SK-N-SH (cell line): Measurements from ENCODE around the gene TMPRSS11E. TPM values are rescaled to one million over a fixed set of nuclear protein-coding genes. Genes with fewer than 3 reads are reported as not detected.
A peak's percentile ranks its signal among the peaks of the same experiment; 100 is the strongest.
"Not testable (repeated sequence)": the region's sequence is repeated elsewhere in the genome, so short reads cannot be mapped to it uniquely, and the experiment has no call there.

Source experiments
- CTCF ChIA-PET: fragments of 300-600, 350-600 bp; formaldehyde crosslinking; extraction: SDS; loops from one replicate; lab custom pipeline; 2021; lab: Yijun Ruan, JAX
- POLR2A ChIA-PET: fragments of 350-600 bp; sonication (Branson Sonifier 250); formaldehyde crosslinking; extraction: SDS; loops from one replicate; lab custom pipeline; 2020; ENCODE audit warnings: antibody characterized with exemption, inconsistent platforms; lab: Yijun Ruan, JAX
- DNase-seq: peaks from one replicate; pipeline ENCODE4 v3.0.0; 2012
- H2AFZ ChIP-seq: fragments of 200-600 bp; sonication (generic); 2 replicates; pipeline ENCODE4 v1.8.1; 2016; ENCODE audit warnings: antibody characterized with exemption, mild to moderate bottlenecking, low read depth
- H3F3A ChIP-seq: fragments of 200-600 bp; sonication (generic); replicated peaks from 2 replicates; pipeline ENCODE3; 2016; ENCODE audit warnings: antibody characterized with exemption, mild to moderate bottlenecking; ENCODE audit not compliant: insufficient read depth
- H3K27ac ChIP-seq, 2 experiments: fragments of 200-500 bp in 1 of 2; fragments of 200-600 bp in 1 of 2; sonication (Bioruptor generic) in 1 of 2; sonication (generic), shearing (Covaris generic) in 1 of 2; 2 replicates each; pipeline versions ENCODE4 v1.5.1 to v1.6.1; 2014 to 2016; ENCODE audit warnings: low read depth in 2 of 2, inconsistent platforms in 1 of 2, low read length in 1 of 2, mild to moderate bottlenecking in 1 of 2, mixed read lengths in 1 of 2
- H3K27me3 ChIP-seq: fragments of 200-600 bp; sonication (generic), shearing (Covaris generic); 2 replicates; pipeline ENCODE4 v1.6.1; 2016; ENCODE audit warnings: mixed run types; ENCODE audit not compliant: insufficient read depth
- H3K36me3 ChIP-seq, 2 experiments: fragments of 200-500 bp in 1 of 2; fragments of 200-600 bp in 1 of 2; sonication (Bioruptor generic) in 1 of 2; sonication (generic) in 1 of 2; replicated peaks in 1 of 2; 2 replicates each; pipeline versions ENCODE3 to v1.5.1; 2014 to 2016; ENCODE audit warnings: low read length in 1 of 2, mild to moderate bottlenecking in 1 of 2; ENCODE audit not compliant: insufficient read depth in 2 of 2, control insufficient read depth in 1 of 2
- H3K4me1 ChIP-seq, 2 experiments: fragments of 200-500 bp in 1 of 2; fragments of 200-600 bp in 1 of 2; sonication (Bioruptor generic) in 1 of 2; sonication (generic), shearing (Covaris generic) in 1 of 2; 2 replicates each; pipeline versions ENCODE4 v1.5.1 to v1.6.1; 2014 to 2016; ENCODE audit warnings: low read depth in 1 of 2, low read length in 1 of 2, mixed run types in 1 of 2; ENCODE audit not compliant: insufficient read depth in 2 of 2, control insufficient read depth in 1 of 2
- H3K4me2 ChIP-seq: fragments of 200-600 bp; sonication (generic), shearing (Covaris generic); 2 replicates; pipeline ENCODE4 v1.6.1; 2017; ENCODE audit warnings: mixed run types
- H3K4me3 ChIP-seq, 2 experiments: fragments of 200-500 bp in 1 of 2; fragments of 200-600 bp in 1 of 2; sonication (Bioruptor generic) in 1 of 2; sonication (generic), shearing (Covaris generic) in 1 of 2; 2 replicates each; pipeline versions ENCODE4 v1.5.1 to v1.8.1; 2014 to 2016; ENCODE audit warnings: low read depth in 2 of 2, inconsistent platforms in 1 of 2, low read length in 1 of 2, mild to moderate bottlenecking in 1 of 2, mixed read lengths in 1 of 2, moderate library complexity in 1 of 2
- H3K79me2 ChIP-seq: fragments of 200-600 bp; sonication (generic); 2 replicates; pipeline ENCODE4 v1.8.1; 2017; ENCODE audit warnings: mild to moderate bottlenecking; ENCODE audit not compliant: insufficient read depth
- H3K9ac ChIP-seq: fragments of 200-600 bp; sonication (generic); 2 replicates; pipeline ENCODE4 v1.6.1; 2017; ENCODE audit warnings: mixed run types
- H3K9me2 ChIP-seq: fragments of 200-600 bp; sonication (generic); 2 replicates; pipeline ENCODE4 v1.6.1; 2017; ENCODE audit warnings: mixed run types
- H3K9me3 ChIP-seq: fragments of 200-600 bp; sonication (generic); 2 replicates; pipeline ENCODE4 v1.6.1; 2017; ENCODE audit warnings: mixed run types, mild to moderate bottlenecking, moderate library complexity
- H4K20me1 ChIP-seq: fragments of 200-600 bp; sonication (generic); 2 replicates; pipeline ENCODE4 v1.6.1; 2017; ENCODE audit warnings: mild to moderate bottlenecking, mixed run types; ENCODE audit not compliant: insufficient read depth
- CHD2 ChIP-seq: fragments of 150-350 bp; IDR thresholded peaks from 2 replicates; pipeline ENCODE4 v1.6.1; 2018; ENCODE audit warnings: low read length; ENCODE audit not compliant: partially characterized antibody
- CTCF ChIP-seq: fragments of 200-600 bp; sonication (generic); IDR thresholded peaks from 2 replicates; pipeline ENCODE4 v1.6.1; 2017; ENCODE audit warnings: antibody characterized with exemption, mild to moderate bottlenecking, moderate library complexity
- ELF1 ChIP-seq: IDR thresholded peaks from 2 replicates; pipeline ENCODE4 v1.4.0; 2012
- EP300 ChIP-seq, 2 experiments: IDR thresholded peaks; 2 replicates each; pipeline versions ENCODE4 v1.4.0 to v1.6.1; 2012; ENCODE audit warnings: borderline replicate concordance in 1 of 2, low read depth in 1 of 2, low read length in 1 of 2
- EZH2phosphoT487 ChIP-seq: fragments of 200-600 bp; sonication (generic); IDR thresholded peaks from 2 replicates; pipeline ENCODE4 v1.6.1; 2017; ENCODE audit warnings: low read depth, mixed run types, mild to moderate bottlenecking, antibody characterized with exemption, moderate library complexity, borderline replicate concordance
- GABPA ChIP-seq: IDR thresholded peaks from 2 replicates; pipeline ENCODE4 v1.4.0; 2012; ENCODE audit warnings: low read depth, mild to moderate bottlenecking
- GATA2 ChIP-seq: sonication (generic); formaldehyde crosslinking; IDR thresholded peaks from 2 replicates; pipeline ENCODE4 v1.5.0; 2020; ENCODE audit warnings: mild to moderate bottlenecking, missing genetic modification reagents
- JUND ChIP-seq: IDR thresholded peaks from 2 replicates; pipeline ENCODE4 v1.4.0; 2012
- MAX ChIP-seq: IDR thresholded peaks from 2 replicates; pipeline ENCODE4 v1.4.0; 2012; ENCODE audit warnings: low read depth
- NFIC ChIP-seq: IDR thresholded peaks from 2 replicates; pipeline ENCODE4 v1.4.0; 2012; ENCODE audit warnings: borderline replicate concordance
- NRF1 ChIP-seq: IDR thresholded peaks from 2 replicates; pipeline ENCODE4 v1.6.1; 2012; ENCODE audit warnings: low read depth, mild to moderate bottlenecking, low read length
- PBX3 ChIP-seq: IDR thresholded peaks from 2 replicates; pipeline ENCODE4; 2012
- POLR2AphosphoS5 ChIP-seq: IDR thresholded peaks from 2 replicates; pipeline ENCODE4 v1.6.1; 2012; ENCODE audit warnings: low read depth, low read length
- RAD21 ChIP-seq: IDR thresholded peaks from 2 replicates; pipeline ENCODE4 v1.6.1; 2012; ENCODE audit warnings: mild to moderate bottlenecking, low read length
- RCOR1 ChIP-seq: fragments of 150-350 bp; IDR thresholded peaks from 2 replicates; pipeline ENCODE4 v1.6.1; 2017; ENCODE audit warnings: antibody characterized with exemption, low read length
- SMC3 ChIP-seq: IDR thresholded peaks from 2 replicates; pipeline ENCODE4 v1.6.1; 2012; ENCODE audit warnings: low read depth, low read length, improper control_type of control experiment
- TAF1 ChIP-seq: IDR thresholded peaks from 2 replicates; pipeline ENCODE4 v1.6.1; 2012; ENCODE audit warnings: low read depth, mild to moderate bottlenecking, low read length, moderate library complexity, borderline replicate concordance
- TCF12 ChIP-seq: IDR thresholded peaks from 2 replicates; pipeline ENCODE4 v1.4.0; 2012
- YY1 ChIP-seq: IDR thresholded peaks from 2 replicates; pipeline ENCODE4 v1.4.0; 2012; ENCODE audit warnings: low read depth, mild to moderate bottlenecking
- WGBS: methylation state at CpG from one replicate; pipeline ENCODE4 v1.1.6; 2017; ENCODE audit warnings: low lambda C conversion rate; 5-methylcytosine and 5-hydroxymethylcytosine counted together
- polyA plus RNA-seq, 3 experiments: library from polyadenylated mRNA; depleted of rRNA; stranded (reverse); fragments of >200 nt; gene quantifications; 2 replicates each; pipeline ENCODE4 v1.2.3, GENCODE V29; 2012

The TMPRSS11E gene
- polyA plus RNA-seq, 1 of the 3 experiments (the other 2 are of a cell fraction), result not detected

GRCh38 chr4:68498413-68499007, 51.2 kb downstream of the TMPRSS11E start:
- WGBS, result 2% methylated on average over 5 of the region's 5 CpGs

GRCh38 chr4:68499021-68499420, 51.8 kb downstream of the TMPRSS11E start:
- TF ChIP-seq GABPA (no peak), NRF1 (no peak), EZH2phosphoT487 (no peak), CHD2 (no peak), JUND (no peak), RCOR1 (no peak), PBX3 (no peak), MAX (no peak), YY1 (no peak), ELF1 (no peak), GATA2 (CRISPR knock-in tag) (no peak), TCF12 (no peak), CTCF (no peak), EP300 (IDR thresholded peaks at IDR 0.05; ENCODE audit: borderline replicate concordance in 1 of 2, low read depth in 1 of 2, low read length in 1 of 2) (no peak)
- TF ChIP-seq, all 33 proteins: peak for 0
- H3K4me3 ChIP-seq, result no peak overlapping the region
- no peaks in the 10 kb centered on the region for H3K79me2 ChIP-seq
- H3K27me3 ChIP-seq, result no peaks in the 10 kb centered on the region
- ChIA-PET POLR2A (no interaction called here), CTCF (interaction anchor here (0.8 to 3.1 kb wide), 17 partner anchors 10 to 680 kb away, joined by 3 to 21 read pairs (median 4); no protein-coding TSS in a partner anchor)
- no peak for DNase-seq
- no peak overlapping the region for H3K27ac ChIP-seq
- no peaks in the 10 kb centered on the region for H3F3A ChIP-seq
- H4K20me1 ChIP-seq, result no peaks in the 10 kb centered on the region
- H3K4me1 ChIP-seq, result no peaks in the 10 kb centered on the region
- H3K9me2 ChIP-seq, result no peaks in the 10 kb centered on the region
- no peaks in the 10 kb centered on the region for H3K9me3 ChIP-seq
- no peak overlapping the region for H3K4me2 ChIP-seq
- H2AFZ ChIP-seq, result no peak overlapping the region
- WGBS, result 20% methylated on average over 4 of the region's 4 CpGs
- no peak overlapping the region for H3K9ac ChIP-seq
- H3K36me3 ChIP-seq, result no peaks in the 10 kb centered on the region

More at GRCh38 chr4:68498413-68499007, 51.2 kb downstream of the TMPRSS11E start:
- H3K9me3 ChIP-seq, result no peaks in the 10 kb centered on the region
- H3K4me2 ChIP-seq, result no peak overlapping the region
- no peaks in the 10 kb centered on the region; the same call in 1 of the 2 replicates for H3K27me3 ChIP-seq
- H3K9me2 ChIP-seq, result no peaks in the 10 kb centered on the region
- no peaks in the 10 kb centered on the region for H3K79me2 ChIP-seq
- no peaks in the 10 kb centered on the region for H3K36me3 ChIP-seq
- CTCF ChIA-PET, result interaction anchor here (0.6 to 3.1 kb wide), 24 partner anchors 9 to 1118 kb away, joined by 3 to 21 read pairs (median 4); no protein-coding TSS in a partner anchor
- H3K27ac ChIP-seq, result no peak overlapping the region
- POLR2A ChIA-PET, result no interaction called here
- no peak overlapping the region for H2AFZ ChIP-seq
- no peaks in the 10 kb centered on the region for H3K4me1 ChIP-seq
- H3K4me3 ChIP-seq, result no peak overlapping the region; a peak in 1 of 4 replicates
- TF ChIP-seq SMC3 (peak; percentile 81), CTCF (peak; percentile 95), TAF1 (no peak), POLR2AphosphoS5 (no peak), NFIC (no peak), RAD21 (peak; percentile 91)
- no peaks in the 10 kb centered on the region for H3F3A ChIP-seq
- DNase-seq, result peak; percentile 33
- H4K20me1 ChIP-seq, result no peaks in the 10 kb centered on the region
- no peak overlapping the region for H3K9ac ChIP-seq

- DNase-seq, H3K4me3 ChIP-seq, H3K27me3 ChIP-seq, H3F3A ChIP-seq, H3K4me2 ChIP-seq, POLR2A ChIA-PET, H3K79me2 ChIP-seq, H4K20me1 ChIP-seq, H3K9me2 ChIP-seq, H3K27ac ChIP-seq, H3K4me1 ChIP-seq, H3K9me3 ChIP-seq, H3K9ac ChIP-seq, H2AFZ ChIP-seq, H3K36me3 ChIP-seq: not testable (repeated sequence)
- WGBS, result 15% methylated on average over 4 of the region's 4 CpGs
- CTCF ChIA-PET, result interaction anchor here (0.8 kb wide), 1 partner anchor 667 kb away, joined by 3 read pairs; no protein-coding TSS in a partner anchor
Observed at GRCh38 chr4:68503462-68503861, 56.2 kb downstream of the TMPRSS11E start.
